NCI-H146 (cell line): ENCODE measurements around the gene BMP4.

Experiments used
- DNase-seq: peaks from one replicate; lab custom pipeline; 2025; lab: John Stamatoyannopoulos, UW

The BMP4 gene

GRCh38 chr14:53946071-53946403 lies 10.6 kb downstream of the BMP4 start:
- DNase-seq, result no peak

GRCh38 chr14:53943751-53944083 lies 12.9 kb downstream of the BMP4 start:
- DNase-seq, result no peak

- no peak for DNase-seq
These were observed 13.5 kb downstream of the BMP4 start for GRCh38 chr14:53942970-53943750.

GRCh38 chr14:53938136-53938837 lies 18.3 kb downstream of the BMP4 start:
- no peak for DNase-seq

- DNase-seq, result no peak
These were observed 21.7 kb downstream of the BMP4 start for GRCh38 chr14:53934778-53935414.

- no peak for DNase-seq
These were observed 23.7 kb downstream of the BMP4 start for GRCh38 chr14:53932966-53933365.

- DNase-seq, result peak; percentile 18
These were observed 26.5 kb downstream of the BMP4 start for GRCh38 chr14:53929871-53930715.

- DNase-seq, result no peak
These were observed 29.5 kb downstream of the BMP4 start for GRCh38 chr14:53927171-53927570.

- no peak for DNase-seq
These were observed 31.3 kb downstream of the BMP4 start for GRCh38 chr14:53925201-53925766.

- no peak for DNase-seq
These were observed 31.9 kb downstream of the BMP4 start for GRCh38 chr14:53924753-53925152.

- DNase-seq, result no peak
These were observed 35.6 kb downstream of the BMP4 start for GRCh38 chr14:53921027-53921426.

- DNase-seq, result no peak
These were observed 40.4 kb downstream of the BMP4 start for GRCh38 chr14:53916239-53916638.

GRCh38 chr14:53915364-53916014 lies 41.1 kb downstream of the BMP4 start:
- no peak for DNase-seq

- DNase-seq, result no peak
These were observed 44.6 kb downstream of the BMP4 start for GRCh38 chr14:53912021-53912420.

- DNase-seq, result no peak
These were observed 48.2 kb downstream of the BMP4 start for GRCh38 chr14:53908416-53908815.

- DNase-seq, result no peak
These were observed 54.3 kb downstream of the BMP4 start for GRCh38 chr14:53902307-53902706.

GRCh38 chr14:53900499-53900898 lies 56.1 kb downstream of the BMP4 start:
- no peak for DNase-seq
